ENCODE measurements around the gene NOTCH4.

Gene NOTCH4

GRCh38 chr6:32175322-32175710, 48.6 kb downstream of the NOTCH4 start:
- no peak for DNase-seq (ENCODE audit: low read depth)

GRCh38 chr6:32174416-32174815, 49.5 kb downstream of the NOTCH4 start:
- TF ChIP-seq CTCF (IDR thresholded peaks at IDR 0.05; ENCODE audit: insufficient read depth, low read depth, low read length, missing control alignments), result no peak

More at GRCh38 chr6:32175322-32175710, 48.6 kb downstream of the NOTCH4 start:
- TF ChIP-seq CTCF (IDR thresholded peaks at IDR 0.05; ENCODE audit: insufficient read depth, low read depth, low read length, missing control alignments), result no peak
- peak overlapping the region; percentile 69 for H3K4me3 ChIP-seq (ENCODE audit: low read depth, low read length)

GRCh38 chr6:32173051-32173727, 50.7 kb downstream of the NOTCH4 start:
- TF ChIP-seq CTCF (IDR thresholded peaks at IDR 0.05; ENCODE audit: insufficient read depth, low read depth, low read length, missing control alignments), result no peak
- no peak overlapping the region for H3K4me3 ChIP-seq (ENCODE audit: low read depth, low read length)
- no peak for DNase-seq (ENCODE audit: low read depth)

More at GRCh38 chr6:32174416-32174815, 49.5 kb downstream of the NOTCH4 start:
- H3K4me3 ChIP-seq (ENCODE audit: low read depth, low read length), result no peak overlapping the region
- no peak for DNase-seq (ENCODE audit: low read depth)

- TF ChIP-seq CTCF (IDR thresholded peaks at IDR 0.05; ENCODE audit: insufficient read depth, low read depth, low read length, missing control alignments), result no peak
- H3K4me3 ChIP-seq (ENCODE audit: low read depth, low read length), result no peak overlapping the region
- DNase-seq (ENCODE audit: low read depth), result no peak
These were observed 52.6 kb downstream of the NOTCH4 start for GRCh38 chr6:32171234-32171633.

GRCh38 chr6:32170294-32170693, 53.6 kb downstream of the NOTCH4 start:
- DNase-seq (ENCODE audit: low read depth), result no peak
- H3K4me3 ChIP-seq (ENCODE audit: low read depth, low read length), result no peak overlapping the region
- TF ChIP-seq CTCF (IDR thresholded peaks at IDR 0.05; ENCODE audit: insufficient read depth, low read depth, low read length, missing control alignments), result no peak

GRCh38 chr6:32168807-32169591, 54.9 kb downstream of the NOTCH4 start:
- H3K4me3 ChIP-seq (ENCODE audit: low read depth, low read length), result no peak overlapping the region
- DNase-seq (ENCODE audit: low read depth), result no peak
- no peak for TF ChIP-seq CTCF (IDR thresholded peaks at IDR 0.05; ENCODE audit: insufficient read depth, low read depth, low read length, missing control alignments)

Measured in GM12865 (cell line).